NCI-H524 treated with DMSO at 0.1 percent for 48 hours (cell line): ENCODE measurements around the gene LPIN1.
"Not testable (repeated sequence)": the region's sequence is repeated elsewhere in the genome, so short reads cannot be mapped to it uniquely, and the experiment has no call there.

Experiments used
- DNase-seq: peaks from one replicate; lab custom pipeline; 2025; lab: John Stamatoyannopoulos, UW

LPIN1 gene

GRCh38 chr2:11716689-11717321, 29.6 kb upstream of the LPIN1 start:
- no peak for DNase-seq

GRCh38 chr2:11717623-11718022, 28.8 kb upstream of the LPIN1 start:
- no peak for DNase-seq

- DNase-seq, result no peak
Observed at GRCh38 chr2:11718606-11719005, 27.8 kb upstream of the LPIN1 start.

GRCh38 chr2:11719230-11719977, 27.0 kb upstream of the LPIN1 start:
- no peak for DNase-seq

DNA sequence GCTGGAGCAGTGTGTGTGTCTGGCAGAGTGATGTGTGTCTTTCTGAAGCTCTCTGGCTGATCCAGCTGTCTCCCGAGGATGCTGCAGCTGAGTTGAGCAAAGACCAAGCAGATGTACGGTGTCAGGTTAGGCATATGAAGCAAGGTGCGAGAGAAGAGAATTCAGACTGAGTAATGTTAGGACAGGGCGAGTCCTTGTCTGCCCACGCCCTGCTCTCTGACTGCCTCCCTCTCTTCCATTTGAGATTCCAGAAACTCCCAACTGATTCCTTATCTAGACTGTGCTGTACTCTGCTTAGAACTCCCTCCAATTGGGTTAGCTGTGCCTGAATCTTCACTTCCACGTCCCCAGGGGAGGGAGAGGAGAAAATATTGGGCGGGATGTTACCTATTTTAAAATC, 25.7 kb upstream of the LPIN1 start:
- no peak for DNase-seq

- no peak for DNase-seq
Observed at GRCh38 chr2:11722292-11723060, 24.0 kb upstream of the LPIN1 start.

DNA sequence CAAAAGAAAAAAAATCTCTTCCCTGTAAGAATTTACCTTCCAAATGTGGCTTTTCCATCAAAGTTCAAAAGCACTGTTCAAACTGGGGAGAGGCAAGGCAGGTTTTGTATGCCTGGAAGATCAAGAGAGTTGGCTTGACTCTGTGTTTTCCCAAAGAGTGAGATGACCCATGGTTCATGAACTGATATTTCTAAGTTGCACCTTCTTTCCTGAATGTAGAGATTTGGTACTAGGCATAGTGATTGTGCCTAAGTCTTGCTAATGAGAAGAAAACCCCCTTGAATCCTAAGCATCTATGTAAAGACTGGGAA, 23.4 kb upstream of the LPIN1 start:
- DNase-seq, result no peak

GRCh38 chr2:11724151-11724550, 22.3 kb upstream of the LPIN1 start:
- DNase-seq, result no peak

DNA sequence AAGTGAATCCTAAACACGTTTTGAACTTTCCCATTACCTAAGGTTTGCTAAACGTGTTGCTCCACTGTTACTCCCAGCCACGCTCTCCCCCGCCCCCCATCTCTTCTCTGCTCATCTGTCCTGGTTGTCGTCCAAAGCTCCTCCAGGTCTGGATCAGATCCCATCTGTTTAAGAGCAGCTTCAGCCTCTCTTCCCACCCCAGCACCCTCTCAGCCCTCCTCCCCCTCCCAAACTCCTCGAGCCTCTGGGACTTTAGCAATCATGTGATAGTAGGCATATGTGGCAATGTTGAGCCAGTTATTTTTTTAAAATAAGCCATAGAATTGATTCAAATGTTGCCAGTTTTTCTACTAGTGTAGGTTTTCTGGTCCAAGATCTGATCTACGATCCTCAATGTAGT, 20.0 kb upstream of the LPIN1 start:
- DNase-seq, result peak; percentile 75

GRCh38 chr2:11729362-11730212, 16.8 kb upstream of the LPIN1 start:
- no peak for DNase-seq

DNA sequence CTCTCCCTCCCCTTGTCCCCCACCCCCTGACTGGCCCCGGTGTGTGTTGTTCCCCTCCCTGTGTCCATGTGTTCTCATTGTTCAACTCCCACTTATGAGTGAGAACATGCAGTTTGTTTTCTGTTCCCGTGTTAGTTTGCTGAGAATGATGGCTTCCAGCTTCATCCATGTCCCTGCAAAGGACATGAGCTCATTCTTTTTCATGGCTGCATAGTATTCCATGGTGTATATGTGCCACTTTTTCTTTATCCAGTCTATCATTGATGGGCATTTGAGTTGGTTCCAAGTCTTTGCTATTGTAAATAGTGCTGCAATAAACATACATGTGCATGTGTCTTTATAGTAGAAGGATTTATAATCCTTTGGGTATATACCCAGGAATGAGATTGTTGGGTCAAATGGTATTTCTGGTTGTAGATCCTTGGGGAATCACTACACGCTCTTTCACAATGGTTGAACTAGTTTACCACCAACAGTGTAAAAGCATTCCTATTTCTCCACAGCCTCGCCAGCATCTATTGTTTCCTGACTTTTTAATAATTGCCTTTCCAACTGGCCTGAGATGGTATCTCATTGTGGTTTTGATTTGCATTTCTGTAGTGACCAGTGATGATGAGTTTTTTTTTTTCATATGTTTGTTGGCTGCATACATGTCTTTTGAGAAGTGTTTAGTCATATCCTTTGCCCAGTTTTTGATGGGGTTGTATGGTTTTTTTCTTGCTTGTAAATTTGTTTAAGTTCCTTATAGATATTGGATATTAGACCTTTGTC, 15.0 kb upstream of the LPIN1 start:
- not testable (repeated sequence) for DNase-seq

DNA sequence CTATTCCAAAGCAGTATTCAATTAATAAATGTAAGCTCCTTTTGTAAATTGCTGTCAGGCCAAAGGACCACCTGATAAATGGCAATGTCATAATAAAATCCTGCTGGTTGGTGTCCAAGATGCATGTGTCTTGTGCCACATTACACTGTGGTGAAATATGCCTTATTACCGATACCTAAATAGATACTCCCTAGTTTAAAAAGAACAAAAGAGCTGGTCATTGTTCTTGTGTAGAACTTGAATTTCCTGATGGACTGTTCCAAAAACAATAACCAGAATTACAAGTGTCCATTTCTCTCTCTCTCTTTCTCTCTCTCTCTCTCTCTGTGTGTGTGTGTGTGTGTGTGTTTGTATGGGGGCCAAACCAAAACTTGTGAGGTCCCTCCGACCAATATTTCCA, 13.8 kb upstream of the LPIN1 start:
- DNase-seq, result no peak

GRCh38 chr2:11737852-11738251, 8.6 kb upstream of the LPIN1 start:
- DNase-seq, result not testable (repeated sequence)

GRCh38 chr2:11738589-11739436, 7.6 kb upstream of the LPIN1 start:
- no peak for DNase-seq

DNA sequence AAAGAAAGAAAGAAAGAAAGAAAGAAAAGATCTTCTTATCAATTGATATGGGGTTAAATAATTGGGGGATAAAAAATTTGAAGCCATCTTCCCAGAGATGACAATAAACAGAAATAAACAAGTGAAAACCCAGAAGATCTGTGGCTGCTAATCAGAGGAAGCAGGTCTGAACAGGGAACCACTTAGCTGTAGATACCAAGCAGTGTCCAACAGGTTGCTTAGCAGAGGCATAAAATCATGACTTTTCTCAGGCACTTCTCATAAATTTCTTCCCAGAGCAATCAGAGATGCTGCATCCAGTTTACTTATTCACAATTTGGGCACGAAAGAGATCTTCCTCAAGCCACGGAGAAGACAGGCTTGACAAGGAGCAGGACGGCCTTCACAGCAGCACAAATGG, 5.7 kb upstream of the LPIN1 start:
- DNase-seq, result no peak

DNA sequence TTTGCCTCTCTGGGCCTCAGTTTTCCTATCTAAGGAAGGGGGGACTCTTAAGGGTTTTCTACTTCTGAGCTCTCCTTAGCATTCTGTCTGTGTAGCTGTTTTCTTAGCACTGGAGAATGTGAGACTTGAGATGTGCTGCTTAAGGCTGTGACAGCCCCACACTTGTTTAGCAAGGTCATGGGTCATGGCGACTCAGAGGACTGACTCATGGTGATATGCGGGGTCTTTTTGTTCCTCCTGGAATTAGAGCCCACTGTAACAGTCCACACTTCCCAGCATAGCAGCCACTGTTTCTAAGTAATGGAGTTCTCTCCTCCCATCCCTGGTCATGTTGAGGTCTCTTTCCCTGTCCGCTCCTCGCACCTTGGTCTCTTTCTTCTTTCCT, 4.1 kb upstream of the LPIN1 start:
- no peak for DNase-seq

GRCh38 chr2:11742702-11743357, 3.6 kb upstream of the LPIN1 start:
- DNase-seq, result no peak

DNA sequence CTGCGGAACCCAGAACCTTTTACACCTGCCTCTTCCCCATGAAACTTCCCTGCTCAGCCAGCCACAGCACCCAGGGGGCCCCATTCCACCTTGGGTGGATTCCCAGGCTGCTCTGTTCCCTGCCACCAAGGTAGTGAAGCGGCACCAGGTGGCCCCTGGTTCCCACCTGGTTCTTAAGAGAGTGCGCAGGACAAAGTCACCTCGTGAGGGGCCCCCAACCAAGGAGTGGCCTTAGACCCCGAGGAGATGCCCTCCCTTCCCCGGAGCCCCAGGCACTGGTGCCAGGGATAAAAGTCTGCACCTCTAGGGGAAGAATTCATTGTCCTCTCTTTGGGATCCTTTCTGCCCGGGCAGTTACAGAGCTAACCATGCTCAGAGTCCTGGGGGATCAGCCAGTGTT, 3.1 kb upstream of the LPIN1 start:
- no peak for DNase-seq

DNA sequence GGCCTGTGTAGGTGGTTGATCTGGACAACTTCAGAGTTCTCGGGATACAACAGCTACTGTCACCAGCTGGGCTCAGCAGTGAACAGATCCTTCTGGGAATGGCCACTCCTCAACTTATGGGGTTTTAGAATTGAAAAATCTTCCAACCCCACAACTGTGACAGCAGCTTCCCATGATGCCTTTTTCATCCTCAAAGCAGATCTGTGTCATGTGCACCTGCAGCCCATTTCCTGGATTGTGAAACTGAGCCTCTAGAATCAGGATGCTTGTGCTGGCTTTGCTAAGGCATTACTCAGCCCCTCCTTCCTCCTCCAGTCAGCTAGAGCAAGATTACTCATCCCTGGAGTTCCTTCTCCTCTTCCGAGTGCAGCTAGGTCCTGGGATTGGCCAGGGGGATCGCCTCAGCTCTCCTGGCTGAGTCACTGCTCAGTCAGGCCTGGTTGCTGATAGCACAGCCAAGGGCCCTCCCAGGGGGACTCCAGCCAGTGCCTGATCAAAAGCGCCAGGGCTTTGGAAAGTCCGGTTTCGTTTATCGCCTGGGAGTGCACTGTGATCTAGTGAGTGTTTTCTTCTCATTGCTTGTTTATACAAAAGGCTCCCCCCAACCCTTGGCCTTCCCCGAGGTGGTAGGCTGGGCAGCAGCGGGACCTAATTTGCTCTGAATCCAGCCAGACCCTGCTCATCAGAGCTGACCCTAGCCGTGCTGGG, 2.4 kb upstream of the LPIN1 start:
- DNase-seq, result peak; percentile 70
